Type B pancreatic cell (in vitro differentiated cells): Measurements from ENCODE around the gene TSEN54. TPM values are rescaled to one million over a fixed set of nuclear protein-coding genes. Genes with fewer than 3 reads are reported as not detected.
A peak's percentile ranks its signal among the peaks of the same experiment; 100 is the strongest.

Experiments
- DNase-seq: peaks from one replicate; pipeline ENCODE4 v3.0.0; 2021; ENCODE audit warnings: mixed read lengths; ENCODE audit not compliant: unreplicated experiment; ENCODE audit errors: extremely low spot score
- H3K27ac Mint-ChIP-seq: 2 replicates; pipeline ENCODE4 v1.8.0; 2021; ENCODE audit warnings: mild to moderate bottlenecking, mixed read lengths
- H3K27me3 Mint-ChIP-seq: 2 replicates; pipeline ENCODE4 v1.8.0; 2021; ENCODE audit warnings: mixed read lengths
- H3K36me3 Mint-ChIP-seq: 2 replicates; pipeline ENCODE4 v1.8.0; 2021; ENCODE audit warnings: mixed read lengths
- H3K4me1 Mint-ChIP-seq: one replicate; pipeline ENCODE4 v1.8.0; 2021; ENCODE audit warnings: mixed read lengths; ENCODE audit not compliant: unreplicated experiment
- H3K4me3 Mint-ChIP-seq: 2 replicates; pipeline ENCODE4 v1.8.0; 2021; ENCODE audit warnings: mild to moderate bottlenecking, mixed read lengths
- H3K9me3 Mint-ChIP-seq: 2 replicates; pipeline ENCODE4 v1.8.0; 2021; ENCODE audit warnings: mixed read lengths
- total RNA-seq: library from RNA; stranded (reverse); gene quantifications from 2 replicates; pipeline ENCODE4 v1.2.1, GENCODE V29; 2021; ENCODE audit warnings: low replicate concordance
- TF ChIP-seq, protein P1 (sequence below): fragments of 200-600 bp; sonication (generic); conservative IDR thresholded peaks from 2 replicates; pipeline ENCODE4 v1.5.0; 2021; ENCODE audit warnings: antibody characterized with exemption, mild to moderate bottlenecking

Gene TSEN54
- total RNA-seq, 1 donor from 2014 or later = 41.0 TPM

DNA sequence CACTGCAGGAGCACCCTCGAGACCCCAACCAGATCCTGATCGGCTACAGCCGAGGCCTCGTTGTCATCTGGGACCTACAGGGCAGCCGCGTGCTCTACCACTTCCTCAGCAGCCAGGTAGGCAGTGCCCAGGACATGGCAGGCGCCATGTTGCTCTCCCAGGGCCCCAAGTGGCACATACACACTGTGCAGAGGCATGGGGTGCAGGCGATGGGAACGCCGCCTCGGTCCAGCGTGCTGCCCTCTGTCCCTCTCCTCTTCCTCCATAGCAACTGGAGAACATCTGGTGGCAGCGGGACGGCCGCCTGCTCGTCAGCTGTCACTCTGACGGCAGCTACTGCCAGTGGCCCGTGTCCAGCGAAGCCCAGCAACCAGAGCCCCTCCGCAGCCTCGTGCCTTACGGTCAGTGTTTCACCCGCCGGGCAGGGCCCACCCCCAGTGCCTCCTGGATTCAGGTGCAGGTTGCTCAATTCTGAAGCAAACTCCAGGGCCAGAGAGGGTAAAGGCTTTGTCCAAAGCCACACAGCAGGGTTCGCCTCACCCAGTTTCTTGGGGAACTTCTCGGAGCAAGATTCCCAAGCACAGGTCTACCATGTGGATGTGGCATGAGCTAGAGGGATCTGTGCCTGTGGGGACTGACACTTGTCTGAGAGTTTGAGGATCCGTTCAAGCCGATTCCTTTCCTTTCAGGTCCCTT lies 46.9 kb downstream of the TSEN54 start:
- Mint-ChIP-seq H3K36me3 (peaks cover 6% of the 10 kb centered on the region), H3K9me3 (no peaks in the 10 kb centered on the region), H3K4me1 (peaks cover 13% of the 10 kb centered on the region), H3K4me3 (no peak overlapping the region), H3K27me3 (no peaks in the 10 kb centered on the region), H3K27ac (no peak overlapping the region)
- TF ChIP-seq, protein P1, sequence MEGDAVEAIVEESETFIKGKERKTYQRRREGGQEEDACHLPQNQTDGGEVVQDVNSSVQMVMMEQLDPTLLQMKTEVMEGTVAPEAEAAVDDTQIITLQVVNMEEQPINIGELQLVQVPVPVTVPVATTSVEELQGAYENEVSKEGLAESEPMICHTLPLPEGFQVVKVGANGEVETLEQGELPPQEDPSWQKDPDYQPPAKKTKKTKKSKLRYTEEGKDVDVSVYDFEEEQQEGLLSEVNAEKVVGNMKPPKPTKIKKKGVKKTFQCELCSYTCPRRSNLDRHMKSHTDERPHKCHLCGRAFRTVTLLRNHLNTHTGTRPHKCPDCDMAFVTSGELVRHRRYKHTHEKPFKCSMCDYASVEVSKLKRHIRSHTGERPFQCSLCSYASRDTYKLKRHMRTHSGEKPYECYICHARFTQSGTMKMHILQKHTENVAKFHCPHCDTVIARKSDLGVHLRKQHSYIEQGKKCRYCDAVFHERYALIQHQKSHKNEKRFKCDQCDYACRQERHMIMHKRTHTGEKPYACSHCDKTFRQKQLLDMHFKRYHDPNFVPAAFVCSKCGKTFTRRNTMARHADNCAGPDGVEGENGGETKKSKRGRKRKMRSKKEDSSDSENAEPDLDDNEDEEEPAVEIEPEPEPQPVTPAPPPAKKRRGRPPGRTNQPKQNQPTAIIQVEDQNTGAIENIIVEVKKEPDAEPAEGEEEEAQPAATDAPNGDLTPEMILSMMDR = no peak
- no peak for DNase-seq

DNA sequence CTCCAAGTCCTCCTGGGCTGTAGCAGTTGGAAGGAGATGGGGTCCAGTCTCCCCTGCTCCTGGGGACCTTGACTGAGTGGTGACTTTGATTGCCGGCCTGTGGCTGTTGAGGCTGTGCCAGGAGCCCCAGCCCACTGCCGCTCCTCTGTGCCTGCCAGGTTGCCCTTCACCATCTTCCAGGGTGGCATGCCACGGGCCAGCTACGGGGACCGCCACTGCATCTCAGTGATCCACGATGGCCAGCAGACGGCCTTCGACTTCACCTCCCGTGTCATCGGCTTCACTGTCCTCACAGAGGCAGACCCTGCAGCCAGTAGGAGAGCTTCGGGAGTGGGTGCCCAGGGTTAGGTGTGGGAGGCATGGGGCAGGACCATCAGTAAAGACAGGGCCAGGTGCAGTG lies 47.9 kb downstream of the TSEN54 start:
- Mint-ChIP-seq H3K27me3 (no peaks in the 10 kb centered on the region), H3K9me3 (no peaks in the 10 kb centered on the region), H3K4me3 (no peak overlapping the region), H3K36me3 (peaks cover 6% of the 10 kb centered on the region), H3K27ac (no peak overlapping the region), H3K4me1 (peaks cover 13% of the 10 kb centered on the region)
- DNase-seq = no peak
- TF ChIP-seq, protein P1 = no peak

DNA sequence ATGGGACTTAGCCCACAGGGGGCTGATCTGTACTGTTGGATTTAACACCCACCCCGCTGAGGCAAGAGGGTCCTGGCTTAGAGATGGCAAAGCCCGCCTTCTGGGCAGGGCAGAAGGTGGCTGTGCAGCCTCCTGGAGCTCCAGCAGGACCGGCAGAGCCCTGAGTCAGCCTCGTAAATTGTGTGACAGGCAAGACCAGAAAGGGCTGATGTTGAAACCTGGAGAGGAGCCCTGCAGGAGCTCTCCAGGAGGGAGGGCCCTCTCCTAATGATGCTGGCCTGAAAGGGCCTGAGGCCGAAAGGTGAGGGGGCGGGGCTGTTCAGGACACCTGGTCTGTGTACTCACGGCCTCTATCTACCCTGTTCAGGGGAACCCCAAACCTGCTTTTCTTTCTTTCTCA lies 48.7 kb downstream of the TSEN54 start:
- Mint-ChIP-seq H3K4me3 (no peak overlapping the region), H3K9me3 (no peaks in the 10 kb centered on the region), H3K36me3 (peaks cover 6% of the 10 kb centered on the region), H3K27me3 (no peaks in the 10 kb centered on the region), H3K4me1 (peaks cover 13% of the 10 kb centered on the region), H3K27ac (no peak overlapping the region)
- no peak for DNase-seq
- TF ChIP-seq, protein P1 = no peak

DNA sequence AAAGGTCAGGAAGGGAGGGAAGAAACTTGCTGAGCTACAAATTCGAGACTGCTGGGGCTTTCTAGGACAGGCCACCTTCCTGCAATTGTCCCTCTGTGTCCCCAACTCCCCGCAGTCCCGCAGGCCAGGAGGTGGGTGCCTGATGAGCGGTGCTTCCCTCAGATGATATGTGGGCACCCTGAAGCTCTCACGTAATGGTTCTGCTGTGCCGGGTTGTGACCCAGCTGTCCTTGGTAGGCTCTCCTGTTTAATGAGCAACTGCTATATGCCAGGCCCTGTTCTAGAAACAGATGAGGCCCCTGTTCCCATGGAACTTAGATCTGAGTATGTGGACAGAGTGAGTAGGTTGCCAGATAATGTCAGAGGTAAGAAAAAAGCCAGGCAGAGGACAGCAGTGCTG lies 49.3 kb downstream of the TSEN54 start:
- no peak for DNase-seq
- TF ChIP-seq, protein P1 = no peak
- Mint-ChIP-seq H3K9me3 (no peaks in the 10 kb centered on the region), H3K36me3 (peaks cover 6% of the 10 kb centered on the region), H3K4me3 (no peak overlapping the region), H3K27me3 (no peaks in the 10 kb centered on the region), H3K27ac (peak overlapping the region; percentile 70), H3K4me1 (peaks cover 13% of the 10 kb centered on the region)

DNA sequence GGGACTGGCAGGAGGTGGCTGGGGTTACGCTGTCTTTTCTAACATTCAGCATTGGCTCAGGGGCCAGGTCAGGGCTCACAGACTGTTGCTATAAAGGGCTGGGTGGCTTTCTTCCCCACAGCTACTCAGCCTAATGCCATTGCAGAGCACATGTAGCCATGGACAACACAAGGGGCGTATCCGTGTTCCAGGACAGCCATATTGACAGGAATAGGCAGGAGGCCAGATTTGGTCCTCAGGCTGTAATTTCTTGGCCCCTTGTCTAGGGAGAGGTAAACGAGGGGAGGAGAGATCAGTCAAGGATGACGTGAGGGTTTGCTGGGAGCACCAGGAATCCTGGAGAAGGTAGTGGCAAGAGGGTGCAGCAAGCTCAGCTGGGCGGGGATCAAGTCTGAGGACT lies 50.1 kb downstream of the TSEN54 start:
- peak overlapping the region; percentile 70 for H3K27ac Mint-ChIP-seq

More for the DNA sequence above, 50.1 kb downstream of the TSEN54 start:
- TF ChIP-seq, protein P1 = no peak
- H3K36me3 Mint-ChIP-seq = peaks cover 6% of the 10 kb centered on the region
- peaks cover 13% of the 10 kb centered on the region for H3K4me1 Mint-ChIP-seq
- H3K4me3 Mint-ChIP-seq = no peak overlapping the region
- no peaks in the 10 kb centered on the region for H3K9me3 Mint-ChIP-seq
- no peaks in the 10 kb centered on the region for H3K27me3 Mint-ChIP-seq
- DNase-seq = no peak
